Left hindlimb (tissue), 1 donor: ENCODE results near the gene MSI2.

ENCODE experiments used
- DNase-seq: peaks from one replicate; pipeline ENCODE4 v3.0.0-alpha.2; 2018

Gene MSI2

DNA sequence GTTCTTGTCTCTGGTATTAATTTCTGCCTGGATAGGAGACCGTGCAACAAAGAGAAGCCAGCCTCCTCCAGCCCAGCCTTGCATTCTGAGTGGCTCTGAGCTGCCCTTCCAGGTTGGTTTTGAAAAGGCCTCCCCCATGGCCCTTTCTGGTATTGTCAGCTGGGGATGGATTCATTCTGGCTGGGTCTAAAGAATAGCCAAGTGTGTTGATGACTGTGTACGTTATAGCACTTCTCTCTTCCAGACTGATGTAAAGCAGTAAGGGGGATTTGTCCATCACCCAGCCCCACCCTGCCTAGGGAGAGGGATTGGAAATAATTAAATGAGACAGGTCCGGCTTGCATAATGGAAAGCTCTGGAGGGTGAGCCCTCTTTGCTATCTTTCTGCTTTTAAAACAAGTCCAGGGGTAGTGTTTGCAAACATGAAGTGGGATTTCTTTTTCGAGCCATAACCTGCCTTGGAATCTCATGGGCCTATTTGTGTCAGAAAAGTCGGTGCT lies 146.4 kb downstream of the MSI2 start:
- no peak for DNase-seq

DNA sequence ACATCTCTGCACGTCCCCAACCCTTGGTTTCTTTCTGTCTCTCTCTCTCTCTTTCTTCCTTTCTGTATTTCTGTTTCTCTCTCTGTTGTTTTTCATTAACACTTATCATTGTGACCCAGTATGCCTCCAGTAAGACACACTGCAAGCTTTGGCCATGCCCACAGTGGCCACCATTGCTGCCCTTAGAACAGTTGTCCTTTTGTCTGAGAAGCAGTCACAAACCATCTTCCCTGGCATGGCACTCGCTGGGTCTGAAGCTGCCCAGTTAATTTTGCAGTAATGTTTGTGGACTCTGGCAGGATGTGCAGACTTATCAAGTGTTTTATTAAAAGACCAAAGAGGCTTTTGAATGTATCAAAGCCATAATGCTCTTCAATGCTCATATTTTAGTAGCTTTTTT lies 146.9 kb downstream of the MSI2 start:
- DNase-seq: no peak

DNA sequence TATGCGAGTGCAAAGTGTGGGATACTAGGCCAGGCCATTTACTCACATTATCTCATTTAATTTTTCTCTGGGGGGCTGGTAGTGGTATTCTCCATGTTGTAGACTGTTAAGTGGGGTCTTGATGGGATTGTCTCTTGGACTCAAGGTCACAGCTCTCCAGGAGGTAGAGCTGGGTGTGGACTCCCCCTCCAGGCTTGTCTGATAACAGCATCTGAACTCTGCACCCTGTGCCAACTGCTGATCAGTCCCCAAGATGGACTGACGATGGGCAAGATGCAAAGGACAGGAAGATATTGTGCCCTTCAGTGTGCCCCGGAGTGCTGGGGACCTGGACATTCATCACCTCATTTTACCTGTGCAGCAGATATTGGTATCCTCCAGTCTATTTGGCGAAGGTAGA lies 147.8 kb downstream of the MSI2 start:
- DNase-seq: no peak

DNA sequence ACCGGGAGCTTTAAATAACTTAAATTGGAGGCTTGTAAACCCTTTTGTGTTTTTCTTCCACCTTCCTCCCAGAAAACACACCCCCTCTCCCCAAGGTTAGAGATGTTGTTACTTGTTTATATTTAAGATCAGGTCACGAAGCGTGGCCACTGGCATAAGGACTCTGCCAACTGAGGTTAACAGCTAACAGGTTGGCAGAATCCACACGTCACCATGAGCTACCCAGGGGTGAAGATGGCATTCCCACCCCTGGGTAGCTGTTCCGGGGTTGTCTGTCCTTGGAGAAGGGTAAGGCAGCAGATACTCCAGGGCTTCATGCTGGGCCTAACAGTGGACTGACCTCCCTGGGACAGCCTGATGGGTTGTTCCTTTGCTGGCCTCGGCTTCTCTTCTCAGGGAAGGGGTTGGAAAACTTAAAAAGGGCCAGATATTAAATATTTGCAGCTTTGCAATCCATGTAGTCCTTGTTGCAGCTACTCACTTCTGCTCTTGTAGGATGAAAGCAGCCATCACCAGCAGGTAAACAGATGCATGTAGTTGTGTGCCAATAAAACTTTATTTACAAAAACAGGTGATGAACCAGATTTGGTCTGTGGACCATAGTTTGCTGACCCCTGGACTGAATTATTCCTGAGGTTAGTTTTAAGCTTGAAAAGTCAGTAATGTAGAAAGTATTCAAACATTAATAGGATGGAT lies 148.6 kb downstream of the MSI2 start:
- DNase-seq: no peak

DNA sequence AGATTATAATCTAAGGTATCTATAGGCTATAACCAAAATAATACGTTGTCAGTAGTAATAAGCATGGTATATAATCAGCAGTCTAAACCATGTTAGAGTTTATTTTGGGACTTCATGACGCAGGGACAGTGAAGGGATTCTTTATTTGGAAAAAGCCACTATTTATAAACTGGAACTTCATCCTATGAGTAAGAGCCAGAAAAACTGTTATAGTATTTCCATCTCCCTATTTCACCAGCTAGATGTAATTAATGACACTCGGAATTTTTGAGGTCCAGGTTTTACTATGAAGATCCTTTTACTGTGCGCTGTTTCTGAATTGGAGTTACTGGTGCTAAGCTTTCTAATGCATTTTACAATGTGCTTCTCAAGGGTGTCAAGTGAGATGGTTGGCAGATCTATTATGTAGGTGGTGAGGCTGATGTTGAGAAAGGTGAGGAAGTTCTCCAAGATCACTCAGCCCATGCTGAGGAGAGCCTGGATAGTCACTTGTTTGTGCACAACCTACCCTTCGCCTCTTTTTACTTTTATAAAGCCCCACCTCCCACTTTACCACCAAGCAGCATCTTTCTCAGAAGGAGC lies 149.3 kb downstream of the MSI2 start:
- no peak for DNase-seq

DNA sequence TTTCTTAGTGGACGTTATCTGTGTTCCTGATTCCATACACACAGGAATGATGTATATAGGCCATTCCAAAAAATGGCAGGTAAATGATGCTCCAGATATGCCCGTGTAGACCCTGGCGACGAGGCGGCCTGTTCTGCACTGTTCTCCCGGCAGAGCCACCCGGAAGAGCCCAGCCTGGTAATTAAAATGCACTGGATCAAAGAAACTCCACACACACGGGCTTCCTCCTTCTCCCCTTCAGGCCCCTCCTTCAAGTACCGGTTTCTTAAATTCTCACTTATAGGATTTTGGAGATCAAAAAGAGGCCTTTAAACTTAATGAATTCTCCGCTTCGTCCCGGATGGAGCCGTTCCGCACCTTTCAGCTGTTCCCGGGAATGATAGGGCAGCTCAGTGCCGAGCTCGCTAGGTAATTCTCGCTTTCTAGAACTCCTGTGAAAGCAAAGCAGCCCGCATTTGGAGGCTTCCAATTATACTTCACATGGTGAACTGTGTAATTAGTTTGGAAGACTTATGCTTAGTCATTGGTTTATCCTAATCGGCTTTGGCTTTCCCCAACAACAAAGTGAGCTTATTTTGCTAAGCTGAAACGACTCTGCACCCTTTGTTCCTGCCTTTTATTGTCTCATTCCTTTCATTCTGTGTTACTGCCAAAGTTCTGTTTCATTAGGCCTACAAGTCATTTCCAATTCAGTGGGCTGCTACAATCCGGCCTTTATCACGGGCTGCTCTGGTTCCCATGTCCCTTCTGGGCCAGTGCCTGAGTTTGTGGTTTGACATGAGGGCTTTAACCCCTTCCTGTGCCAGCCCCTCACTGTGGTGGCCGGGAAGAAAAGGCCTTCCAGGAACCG lies 150.0 kb downstream of the MSI2 start:
- DNase-seq: no peak

DNA sequence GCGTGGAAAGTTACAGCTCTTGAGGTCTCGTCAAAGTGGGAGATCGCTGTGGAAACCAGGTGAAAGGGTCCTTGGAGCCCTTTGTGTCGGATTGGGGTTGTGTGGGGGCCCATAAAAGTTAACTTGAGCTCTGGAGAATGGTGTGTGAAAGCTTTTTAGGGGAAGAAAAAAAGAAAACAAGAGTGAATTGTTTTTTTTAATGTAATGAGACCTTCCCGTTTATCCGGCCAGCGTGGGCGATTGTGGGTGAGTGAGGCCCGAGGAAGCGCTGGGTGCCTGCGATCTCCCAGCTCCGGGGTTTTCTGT lies 150.6 kb downstream of the MSI2 start:
- no peak for DNase-seq

DNA sequence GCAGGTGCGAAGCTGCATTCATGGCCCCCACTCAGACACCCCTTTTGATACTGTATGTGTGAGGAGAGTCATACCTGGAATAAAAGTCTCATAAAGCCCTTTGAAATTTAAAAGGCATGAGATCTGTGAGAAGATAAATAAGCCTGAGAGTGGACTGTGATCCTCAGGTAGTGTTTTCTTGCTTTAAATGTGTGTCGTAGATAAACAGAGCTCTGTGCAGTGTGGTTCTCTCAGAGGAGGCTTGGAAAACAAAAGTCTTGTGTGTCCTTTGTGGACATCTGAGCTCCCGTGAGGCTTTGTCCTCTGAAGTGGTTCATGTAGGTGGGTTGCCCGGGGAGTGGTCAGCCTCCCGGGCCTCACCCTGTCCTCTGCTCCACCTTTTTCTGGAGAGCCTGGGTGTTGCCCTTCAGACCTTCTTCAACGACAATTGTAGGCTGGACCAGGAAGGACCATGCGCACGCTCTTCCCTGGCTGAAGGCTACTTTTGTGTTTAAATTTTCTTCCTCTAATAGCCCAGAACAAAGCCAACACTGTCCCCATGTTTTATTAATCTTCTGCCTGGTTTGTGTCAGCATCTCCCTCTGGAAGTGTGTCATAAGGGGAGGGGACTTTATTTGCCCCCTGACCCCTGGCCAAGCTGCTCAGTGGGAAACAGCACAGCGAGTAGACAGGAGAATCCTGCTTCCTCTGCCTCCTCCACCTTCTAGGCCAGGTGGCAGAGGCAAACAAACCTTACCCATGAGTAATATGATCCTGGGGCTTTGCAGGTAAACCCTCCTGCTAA lies 151.2 kb downstream of the MSI2 start:
- no peak for DNase-seq

DNA sequence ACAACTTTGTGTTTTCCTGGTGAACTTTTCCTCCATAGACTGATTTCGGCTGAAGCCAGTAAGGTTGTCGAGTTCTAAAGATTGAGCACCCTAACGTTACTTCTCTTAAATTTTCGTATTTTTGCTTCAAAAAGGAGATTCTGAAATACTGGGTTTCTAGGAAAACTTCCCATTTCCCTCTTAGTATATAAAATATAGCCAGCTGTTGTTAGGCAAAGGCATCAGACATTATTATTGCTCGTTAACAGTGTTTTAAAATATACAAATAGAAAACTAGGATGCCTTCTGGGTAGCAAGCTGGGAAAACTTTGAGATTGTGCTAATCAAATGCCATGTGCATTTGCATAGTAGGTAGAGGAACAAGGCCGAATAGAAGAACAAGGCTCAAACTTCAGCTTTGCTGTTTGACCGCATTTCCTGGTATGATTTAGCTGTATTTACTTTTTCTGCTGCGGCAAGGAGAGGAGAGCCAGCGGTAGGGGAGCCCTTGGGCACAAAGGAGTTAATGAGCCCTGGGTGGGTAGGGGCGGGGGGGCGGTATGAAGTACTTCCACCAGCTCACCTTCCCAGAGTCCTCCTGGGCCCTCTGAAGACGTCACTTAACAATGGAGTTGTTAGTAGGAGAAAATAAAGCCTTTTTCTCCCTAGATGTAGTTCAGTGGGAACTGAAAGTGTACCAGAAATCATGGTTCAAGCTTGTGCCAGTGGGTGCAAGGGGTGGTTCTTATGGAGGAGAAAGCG lies 151.9 kb downstream of the MSI2 start:
- no peak for DNase-seq

DNA sequence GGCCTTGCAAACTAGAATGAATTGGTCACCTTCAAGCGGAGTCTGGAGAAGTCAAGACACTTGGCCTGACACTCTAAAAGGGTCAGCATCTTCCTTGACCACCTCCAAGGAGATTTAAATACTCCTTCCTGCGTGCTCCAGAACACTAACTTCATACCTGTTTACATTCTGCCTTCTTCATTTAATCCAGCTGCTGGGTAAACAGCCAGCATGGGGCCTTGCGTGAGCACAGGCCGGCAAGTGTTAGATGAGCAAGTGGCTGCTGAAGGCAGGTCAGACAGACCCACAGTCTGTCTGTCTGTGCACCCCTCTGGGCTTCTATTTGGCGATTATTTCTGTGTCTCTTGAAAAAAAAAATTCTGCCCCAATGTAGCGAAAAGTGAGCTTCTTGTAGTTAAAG lies 153.8 kb downstream of the MSI2 start:
- no peak for DNase-seq

DNA sequence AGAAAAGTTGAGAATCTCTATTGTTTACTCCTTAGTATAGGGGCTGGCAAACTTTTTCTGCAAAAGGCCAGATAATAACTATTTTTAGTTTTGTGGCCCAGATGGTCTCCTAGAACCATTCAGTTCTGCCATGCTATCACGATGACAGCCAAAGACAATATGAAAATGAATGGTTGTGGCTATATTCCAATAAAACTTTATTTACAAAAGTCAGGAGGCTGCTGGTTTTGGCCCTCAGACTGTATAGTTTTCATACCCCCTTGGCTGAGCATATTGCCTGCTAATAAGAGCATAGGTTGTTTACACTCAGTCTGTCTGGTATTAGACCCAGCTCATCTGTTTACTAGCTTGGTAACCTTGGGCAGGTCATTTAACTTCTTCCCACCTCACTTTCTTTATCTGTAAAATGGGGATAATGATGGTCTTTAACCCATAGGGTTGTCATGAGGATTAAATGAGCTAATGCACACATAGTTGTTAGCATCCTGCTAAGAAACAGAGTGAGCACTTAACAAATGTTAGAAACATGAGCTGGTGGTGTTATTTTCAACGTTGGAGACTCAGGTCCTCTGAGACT lies 156.3 kb downstream of the MSI2 start:
- no peak for DNase-seq

DNA sequence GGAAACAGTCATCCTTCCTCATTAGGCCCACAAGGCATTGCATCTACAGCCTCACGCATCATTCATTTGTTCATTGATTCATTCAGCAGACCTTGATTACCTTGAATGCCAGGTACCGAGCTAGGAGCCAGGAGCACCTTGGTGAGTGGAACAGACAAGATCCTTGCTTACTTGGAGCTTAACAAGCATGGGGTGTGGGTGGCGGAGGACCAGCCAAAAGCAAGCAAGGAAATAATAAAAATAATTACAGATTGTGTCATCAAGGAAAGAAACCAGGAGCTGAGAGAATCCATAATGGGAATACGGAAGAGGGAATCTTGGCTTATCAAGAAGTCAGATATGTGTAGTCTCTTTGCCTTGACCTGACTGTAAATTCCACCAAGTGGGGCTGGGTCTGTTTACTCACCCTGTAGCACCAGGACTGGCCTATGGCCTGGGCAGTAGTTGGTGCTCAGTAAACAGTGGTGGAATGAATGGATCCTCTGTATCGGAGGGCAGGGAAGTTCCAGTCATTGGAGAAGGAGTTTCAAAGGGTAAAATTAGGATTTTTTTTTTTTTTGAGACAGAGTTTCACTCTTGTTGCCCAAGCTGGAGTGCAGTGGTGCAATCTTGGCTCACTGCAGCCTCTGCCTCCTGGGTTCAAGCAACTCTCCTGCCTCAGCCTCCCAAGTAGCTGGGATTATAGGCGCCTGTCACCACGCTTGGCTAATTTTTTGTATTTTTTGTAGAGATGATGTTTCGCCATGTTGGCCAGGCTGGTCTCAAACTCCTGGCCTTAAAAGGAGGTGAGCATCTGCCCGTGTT lies 157.7 kb downstream of the MSI2 start:
- DNase-seq: no peak

DNA sequence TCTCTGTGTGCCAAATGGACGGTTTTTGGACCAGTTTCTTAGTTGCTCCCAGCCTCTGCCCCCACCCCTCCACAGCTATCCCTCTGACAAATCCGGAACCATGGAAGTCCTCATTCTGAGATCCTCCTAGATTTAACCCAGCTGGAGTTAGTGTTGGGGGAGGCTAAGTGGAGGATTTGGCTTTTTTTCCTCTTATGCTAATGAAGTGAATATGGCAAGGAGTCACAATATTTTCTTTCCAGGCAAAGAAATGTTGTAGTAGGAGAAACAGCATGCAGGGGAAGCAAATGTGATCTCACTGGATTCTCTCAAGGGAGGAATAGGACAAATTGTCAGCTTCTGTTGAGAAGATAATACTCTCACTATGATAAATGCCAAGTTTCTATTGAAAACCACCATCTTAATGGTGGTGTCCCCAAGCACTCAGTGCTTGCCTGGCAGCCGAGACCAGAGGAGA lies 159.5 kb downstream of the MSI2 start:
- DNase-seq: no peak

DNA sequence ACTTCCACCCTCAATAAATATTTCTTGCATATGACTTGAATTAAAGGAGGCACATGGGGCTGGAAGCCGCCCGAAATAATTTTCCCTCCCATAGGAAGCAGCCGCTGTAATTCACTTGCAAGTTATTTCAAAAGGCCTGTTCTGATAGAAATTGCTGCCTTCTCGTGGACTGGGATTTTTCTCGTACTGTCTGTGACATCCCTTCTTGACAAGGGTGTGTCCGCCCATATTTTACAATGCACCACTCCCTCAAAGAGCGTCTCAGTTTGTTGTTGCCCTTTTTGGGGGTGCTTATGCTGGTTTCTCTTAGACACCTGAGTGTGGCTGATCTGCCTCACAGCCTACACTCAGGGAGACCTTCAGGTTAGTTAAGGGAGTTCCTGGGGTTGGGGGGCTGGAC lies 160.0 kb downstream of the MSI2 start:
- no peak for DNase-seq

DNA sequence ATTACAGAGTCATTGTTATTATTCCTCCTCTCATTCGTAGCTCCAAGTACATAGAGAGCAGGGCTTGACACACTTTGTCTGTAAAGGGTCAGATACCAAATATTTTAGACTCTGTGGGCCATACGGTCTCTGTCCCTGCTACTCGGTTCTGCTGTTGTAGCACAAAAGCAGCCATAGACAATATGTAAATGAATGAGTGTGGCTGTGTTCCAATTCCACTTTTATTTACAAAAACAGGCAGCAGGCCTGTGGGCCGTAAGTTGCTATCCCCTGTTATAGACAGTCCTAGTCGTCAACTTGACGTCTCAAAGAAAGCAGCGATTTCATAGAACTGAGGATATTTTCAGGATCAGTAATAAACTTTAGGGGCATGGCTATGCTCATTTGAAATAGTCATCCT lies 161.6 kb downstream of the MSI2 start:
- DNase-seq: no peak

DNA sequence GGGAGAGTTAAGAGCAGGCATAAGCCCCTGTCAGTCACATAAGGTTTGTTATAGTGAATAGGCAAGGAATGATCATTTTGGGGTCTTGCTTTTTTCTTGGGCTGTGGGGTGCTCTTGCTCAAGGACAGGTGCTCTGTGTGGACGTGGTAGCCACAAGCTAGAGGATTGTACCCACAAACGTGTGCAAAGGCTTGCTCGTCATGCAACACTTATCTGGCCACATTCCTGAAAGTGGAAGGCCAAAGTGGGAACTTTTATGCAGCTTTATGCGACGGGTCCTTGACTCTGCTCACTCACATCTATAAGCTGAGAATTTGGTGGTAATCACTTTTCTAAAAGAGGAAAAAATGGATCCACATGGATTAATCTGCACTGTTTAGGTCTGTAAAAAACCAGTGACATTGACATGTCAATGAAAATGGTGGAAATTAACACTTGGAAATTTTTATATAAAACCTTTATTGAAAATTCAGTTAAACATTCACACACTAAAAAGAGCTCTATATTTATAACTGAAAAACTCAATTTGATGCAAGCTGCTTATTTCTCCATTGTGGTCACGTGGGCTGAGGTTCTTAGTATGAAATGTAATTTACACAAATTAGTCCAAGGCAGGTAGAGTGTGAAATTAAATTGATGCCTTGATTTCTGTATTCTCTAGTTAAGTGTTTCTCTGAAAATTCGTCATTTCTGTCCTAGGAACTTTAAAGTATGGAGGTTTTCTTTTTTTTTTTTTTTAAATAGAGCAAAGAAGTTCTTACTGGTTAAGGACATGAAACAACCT lies 162.3 kb downstream of the MSI2 start:
- DNase-seq: no peak

DNA sequence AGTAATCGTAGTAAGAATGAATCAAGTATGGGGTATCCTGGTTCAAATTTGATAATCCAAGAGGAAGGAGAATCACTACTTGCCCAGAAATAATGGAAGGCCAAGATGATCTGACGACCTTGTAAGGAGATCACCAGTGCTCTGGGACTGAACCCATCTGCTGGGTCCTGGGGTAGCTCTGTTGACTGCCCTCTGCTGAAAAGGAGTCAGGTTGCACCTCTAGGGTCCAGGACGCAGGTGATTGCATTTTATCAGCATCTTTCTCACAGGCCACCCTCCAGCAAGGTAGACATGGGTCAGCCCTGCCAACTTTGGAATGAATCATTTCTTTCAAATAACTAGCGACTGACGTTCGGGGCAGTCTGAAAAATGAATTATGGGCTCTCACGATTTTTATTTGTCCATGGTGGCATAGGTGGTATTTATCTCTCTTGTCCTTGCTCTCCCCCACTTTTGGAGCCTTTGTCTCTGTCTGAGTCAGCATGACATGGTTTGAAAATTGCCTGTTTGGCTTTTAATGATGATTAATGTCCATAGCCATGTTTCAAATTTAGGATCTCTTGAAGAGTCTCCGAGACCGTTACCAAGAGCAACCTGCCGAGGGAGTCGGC lies 163.7 kb downstream of the MSI2 start:
- no peak for DNase-seq

DNA sequence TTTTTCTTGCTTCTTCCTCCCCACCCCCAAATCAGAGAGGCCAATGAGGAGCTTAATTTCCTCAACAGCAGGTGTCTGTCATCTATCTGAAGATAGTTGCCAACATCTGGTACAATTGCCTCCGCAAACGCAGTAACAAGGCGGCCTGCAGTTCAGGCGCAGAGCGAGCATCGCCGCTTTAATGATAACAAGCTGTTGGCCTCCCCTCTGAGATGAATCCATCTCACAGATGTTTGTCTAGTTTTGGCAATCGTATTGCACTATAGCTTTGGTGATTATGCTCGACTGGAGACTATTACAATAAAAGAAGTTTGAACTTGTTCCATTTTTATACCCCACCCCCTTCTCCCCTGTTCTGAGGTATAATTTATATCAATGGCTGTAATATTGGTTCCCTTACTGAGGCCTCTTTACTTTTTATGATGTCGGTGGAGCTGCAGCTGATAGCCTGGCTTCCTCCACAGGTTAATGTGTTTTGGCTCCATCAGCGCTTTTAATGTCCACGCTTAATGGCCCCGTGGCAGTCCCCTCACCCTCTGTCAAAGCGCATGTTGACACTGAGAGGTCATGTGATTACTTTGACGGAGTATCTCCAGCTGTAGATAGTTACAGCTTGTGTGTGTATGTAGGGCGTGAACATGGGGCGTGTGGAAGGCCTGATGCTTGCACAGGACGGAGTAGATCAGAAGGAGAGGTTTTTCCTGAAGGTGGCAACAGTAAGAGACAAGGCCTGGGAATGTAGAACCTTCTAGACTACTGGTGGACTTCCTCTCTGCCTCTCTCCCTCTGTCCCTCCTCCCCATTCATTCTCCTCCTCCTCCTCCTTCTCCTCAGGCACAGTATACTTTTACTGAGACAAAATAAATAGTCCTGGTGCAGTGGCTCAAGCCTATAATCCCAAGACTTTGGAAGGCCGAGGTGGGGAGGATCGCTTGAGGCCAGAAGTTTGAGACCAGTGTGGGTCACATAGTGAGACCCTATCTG lies 164.7 kb downstream of the MSI2 start:
- DNase-seq: no peak
